Keratinocyte (primary cell): ENCODE data around the gene TRPM6. TPM values are rescaled to one million over a fixed set of nuclear protein-coding genes. Genes with fewer than 3 reads are reported as not detected.
A peak's percentile ranks its signal among the peaks of the same experiment; 100 is the strongest.

Experiments
- DNase-seq: peaks from one replicate; pipeline ENCODE4 v3.0.0-alpha.2; 2011; ENCODE audit warnings: low read depth, missing footprints, low spot score
- FAIRE-seq: peaks from 2 replicates; lab custom pipeline; 2011; peaks lifted over from hg19 to GRCh38; lab: Jason Lieb, UNC
- H2AFZ ChIP-seq: 2 replicates; pipeline ENCODE4 v1.6.0; 2012; ENCODE audit warnings: low read length, control low read depth, inconsistent platforms; ENCODE audit not compliant: control insufficient read depth
- H3K27ac ChIP-seq: 2 replicates; pipeline ENCODE4 v1.5.1; 2011; ENCODE audit warnings: low read length; ENCODE audit not compliant: control insufficient read depth, insufficient read depth
- H3K27me3 ChIP-seq: 3 replicates; pipeline ENCODE4 v1.6.0; 2011; ENCODE audit warnings: low read length; ENCODE audit not compliant: control insufficient read depth, insufficient read depth; ENCODE audit errors: extremely low read depth
- H3K36me3 ChIP-seq, 2 experiments: 2 replicates in 1 of 2; 3 replicates in 1 of 2; pipeline ENCODE4 v1.5.1; 2011; ENCODE audit warnings: low read length in 2 of 2, mild to moderate bottlenecking in 1 of 2; ENCODE audit not compliant: control insufficient read depth in 2 of 2, insufficient read depth in 2 of 2; ENCODE audit errors: extremely low read depth in 1 of 2
- H3K4me1 ChIP-seq: 3 replicates; pipeline ENCODE4 v1.5.1; 2011; ENCODE audit warnings: low read length; ENCODE audit not compliant: control insufficient read depth, insufficient read depth; ENCODE audit errors: extremely low read depth
- H3K4me2 ChIP-seq: 3 replicates; pipeline ENCODE4 v1.6.0; 2011; ENCODE audit warnings: low read depth, low read length; ENCODE audit not compliant: control insufficient read depth, insufficient read depth; ENCODE audit errors: extremely low read depth
- H3K4me3 ChIP-seq, 3 experiments: fragments of 200-600 bp in 1 of 3; sonication (generic) in 1 of 3; 2 replicates in 2 of 3; 3 replicates in 1 of 3; pipeline ENCODE4 v1.5.1; 2011 to 2016; ENCODE audit warnings: low read length in 3 of 3, mild to moderate bottlenecking in 3 of 3, control low read depth in 2 of 3, inconsistent platforms in 1 of 3, low read depth in 1 of 3, mixed read lengths in 1 of 3, mixed run types in 1 of 3, moderate library complexity in 1 of 3; ENCODE audit not compliant: control insufficient read depth in 2 of 3, insufficient read depth in 2 of 3; ENCODE audit errors: extremely low read depth in 1 of 3
- H3K79me2 ChIP-seq: 2 replicates; pipeline ENCODE4 v1.6.0; 2012; ENCODE audit warnings: low read length; ENCODE audit not compliant: control insufficient read depth, insufficient read depth
- H3K9ac ChIP-seq: 3 replicates; pipeline ENCODE4 v1.6.0; 2011; ENCODE audit warnings: low read length; ENCODE audit not compliant: control insufficient read depth, insufficient read depth; ENCODE audit errors: extremely low read depth
- H3K9me1 ChIP-seq: 3 replicates; pipeline ENCODE4 v1.6.0; 2011; ENCODE audit warnings: low read length; ENCODE audit not compliant: control insufficient read depth, insufficient read depth; ENCODE audit errors: extremely low read depth
- H3K9me3 ChIP-seq: 2 replicates; pipeline ENCODE4 v1.5.1; 2012; ENCODE audit warnings: low read depth, low read length; ENCODE audit not compliant: control insufficient read depth
- H4K20me1 ChIP-seq: 3 replicates; pipeline ENCODE4 v1.6.0; 2011; ENCODE audit warnings: low read length; ENCODE audit not compliant: control insufficient read depth, insufficient read depth; ENCODE audit errors: extremely low read depth
- EZH2 ChIP-seq: IDR thresholded peaks from one replicate; pipeline ENCODE4 v1.6.1; 2012; ENCODE audit warnings: inconsistent platforms, mild to moderate bottlenecking, low read length, moderate library complexity
- dilution Hi-C: fragments of 300-500 bp; cut with MboI; formaldehyde crosslinking; loops from one replicate; pipeline ENCODE4 v1.7.0; 2020; ENCODE audit warnings: low sequenced_read_pairs; ENCODE audit not compliant: extremely low pct_ligation_motif_present
- polyA plus RNA-seq, 5 experiments: library from polyadenylated mRNA; depleted of rRNA in 3 of 5; stranded (reverse) in 3 of 5; stranded (forward) in 1 of 5; unstranded in 1 of 5; fragments of >200 nt; gene quantifications; 1 replicate in 1 of 5; 2 replicates in 3 of 5; 3 replicates in 1 of 5; pipeline versions ENCODE4 v1.2.1 to v1.2.3, GENCODE V29; 2011 to 2012; ENCODE audit warnings: missing spikeins in 2 of 5, low read depth in 1 of 5, low replicate concordance in 1 of 5
- TF ChIP-seq, protein P1 (sequence below), 3 experiments: IDR thresholded peaks in 1 of 3; conservative IDR thresholded peaks in 1 of 3; optimal IDR thresholded peaks in 1 of 3; 2 replicates in 2 of 3; 3 replicates in 1 of 3; pipeline versions ENCODE3 to v1.5.1; 2011; ENCODE audit warnings: low read length in 3 of 3, mild to moderate bottlenecking in 3 of 3, moderate library complexity in 2 of 3, control low read depth in 1 of 3, inconsistent platforms in 1 of 3; ENCODE audit not compliant: insufficient read depth in 2 of 3; ENCODE audit errors: extremely low read depth in 1 of 3

Gene TRPM6
- polyA plus RNA-seq, 1 donor (not counting 4 experiments of a cell fraction or from before 2014, with no cell fraction given), result 0.18 TPM

DNA sequence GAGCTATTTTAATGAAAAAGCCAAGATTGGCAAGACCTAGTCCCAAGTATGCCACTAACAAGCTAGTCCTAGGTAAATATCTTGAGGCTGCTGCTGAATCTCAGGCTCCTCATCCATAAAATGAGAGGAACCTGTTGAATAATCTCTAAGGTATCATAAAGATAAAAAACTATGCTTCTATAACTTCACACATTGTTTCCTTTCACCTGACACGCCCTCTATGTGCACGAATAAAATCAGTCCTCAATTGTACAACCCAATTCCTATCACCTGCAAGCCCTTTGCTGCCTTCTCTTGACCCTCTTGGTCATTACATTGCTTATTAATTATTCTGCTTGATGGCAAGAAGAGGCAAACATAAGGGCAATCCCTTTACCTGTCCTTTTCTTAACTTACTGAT lies 69.9 kb downstream of the TRPM6 start:
- no peak overlapping the region for H3K4me2 ChIP-seq
- DNase-seq, result no peak
- H3K9me1 ChIP-seq, result no peaks in the 10 kb centered on the region
- H2AFZ ChIP-seq, result no peak overlapping the region
- no peaks in the 10 kb centered on the region for H3K27me3 ChIP-seq
- H3K9me3 ChIP-seq, result no peaks in the 10 kb centered on the region
- no peak overlapping the region for H3K27ac ChIP-seq
- H3K36me3 ChIP-seq, result no peaks in the 10 kb centered on the region
- dilution Hi-C loops, result no loop called here
- TF ChIP-seq EZH2, result no peak
- TF ChIP-seq, protein P1, sequence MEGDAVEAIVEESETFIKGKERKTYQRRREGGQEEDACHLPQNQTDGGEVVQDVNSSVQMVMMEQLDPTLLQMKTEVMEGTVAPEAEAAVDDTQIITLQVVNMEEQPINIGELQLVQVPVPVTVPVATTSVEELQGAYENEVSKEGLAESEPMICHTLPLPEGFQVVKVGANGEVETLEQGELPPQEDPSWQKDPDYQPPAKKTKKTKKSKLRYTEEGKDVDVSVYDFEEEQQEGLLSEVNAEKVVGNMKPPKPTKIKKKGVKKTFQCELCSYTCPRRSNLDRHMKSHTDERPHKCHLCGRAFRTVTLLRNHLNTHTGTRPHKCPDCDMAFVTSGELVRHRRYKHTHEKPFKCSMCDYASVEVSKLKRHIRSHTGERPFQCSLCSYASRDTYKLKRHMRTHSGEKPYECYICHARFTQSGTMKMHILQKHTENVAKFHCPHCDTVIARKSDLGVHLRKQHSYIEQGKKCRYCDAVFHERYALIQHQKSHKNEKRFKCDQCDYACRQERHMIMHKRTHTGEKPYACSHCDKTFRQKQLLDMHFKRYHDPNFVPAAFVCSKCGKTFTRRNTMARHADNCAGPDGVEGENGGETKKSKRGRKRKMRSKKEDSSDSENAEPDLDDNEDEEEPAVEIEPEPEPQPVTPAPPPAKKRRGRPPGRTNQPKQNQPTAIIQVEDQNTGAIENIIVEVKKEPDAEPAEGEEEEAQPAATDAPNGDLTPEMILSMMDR (optimal IDR thresholded peaks at IDR 0.05 in 1 of 3, IDR thresholded peaks at IDR 0.05 in 1 of 3, conservative IDR thresholded peaks at IDR 0.05 in 1 of 3; ENCODE audit: extremely low read depth in 1 of 3, insufficient read depth in 2 of 3, low read length in 3 of 3), result no peak
- no peaks in the 10 kb centered on the region for H3K79me2 ChIP-seq
- H4K20me1 ChIP-seq, result no peaks in the 10 kb centered on the region
- no peak for FAIRE-seq
- no peaks in the 10 kb centered on the region for H3K4me1 ChIP-seq
- H3K9ac ChIP-seq, result no peak overlapping the region
- H3K4me3 ChIP-seq, result no peak overlapping the region

DNA sequence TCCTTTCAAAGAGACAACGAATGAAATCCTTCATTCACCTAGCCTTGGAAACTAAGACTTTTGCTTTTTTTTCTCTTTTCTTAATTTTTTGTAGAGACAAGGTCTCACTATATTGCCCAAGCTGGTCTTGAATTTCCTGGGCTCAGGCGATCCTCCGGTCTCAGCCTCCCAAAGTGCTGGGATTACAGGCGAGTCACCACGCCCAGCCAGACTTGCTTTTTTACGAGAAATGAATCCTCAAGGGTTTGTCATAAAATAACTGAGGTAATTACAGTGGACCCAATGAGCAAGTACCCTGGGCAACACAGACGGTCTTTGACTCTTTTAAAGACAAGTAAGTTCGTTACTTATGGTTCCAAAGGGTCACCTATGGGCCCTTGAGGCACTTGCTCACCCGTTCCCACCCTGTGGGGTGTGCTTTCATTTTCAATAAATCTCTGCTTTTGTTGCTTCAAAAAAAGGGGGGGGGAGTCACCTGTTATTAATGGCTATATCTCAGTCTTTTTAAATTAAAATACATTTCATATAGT lies 70.4 kb downstream of the TRPM6 start:
- H3K9ac ChIP-seq, result no peak overlapping the region
- H3K4me1 ChIP-seq, result no peaks in the 10 kb centered on the region
- H3K4me2 ChIP-seq, result no peak overlapping the region
- dilution Hi-C loops, result no loop called here
- DNase-seq (no peak), FAIRE-seq (no peak)
- no peaks in the 10 kb centered on the region for H3K9me3 ChIP-seq
- no peak for TF ChIP-seq EZH2
- no peaks in the 10 kb centered on the region for H3K9me1 ChIP-seq
- no peaks in the 10 kb centered on the region for H3K36me3 ChIP-seq
- no peaks in the 10 kb centered on the region for H3K27me3 ChIP-seq
- no peak overlapping the region for H3K4me3 ChIP-seq
- no peaks in the 10 kb centered on the region for H3K79me2 ChIP-seq
- no peak overlapping the region for H2AFZ ChIP-seq
- H4K20me1 ChIP-seq, result no peaks in the 10 kb centered on the region
- no peak overlapping the region for H3K27ac ChIP-seq

DNA sequence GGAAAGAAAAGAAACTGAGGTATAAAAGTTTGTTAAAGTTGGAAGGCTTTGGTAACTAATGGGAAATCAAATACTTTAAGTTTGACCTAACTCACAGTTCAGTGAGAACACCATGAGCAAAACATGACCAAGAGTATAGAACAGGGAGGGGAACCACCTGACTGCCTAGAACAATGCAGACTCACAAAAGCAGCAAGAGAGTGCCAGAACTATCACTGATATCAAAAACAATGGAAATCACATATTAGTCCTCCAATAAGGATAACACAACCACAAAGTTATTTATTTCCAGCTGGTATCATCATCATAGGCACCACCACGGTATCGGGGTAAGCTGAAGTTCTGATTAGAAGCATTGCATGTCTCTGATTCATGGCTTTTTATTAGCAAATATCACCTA lies 77.5 kb downstream of the TRPM6 start:
- no peaks in the 10 kb centered on the region for H3K4me1 ChIP-seq
- DNase-seq (no peak), FAIRE-seq (peak; percentile 5)
- H2AFZ ChIP-seq, result no peak overlapping the region
- dilution Hi-C loops, result no loop called here
- H3K4me2 ChIP-seq, result no peak overlapping the region
- no peaks in the 10 kb centered on the region for H3K79me2 ChIP-seq
- no peaks in the 10 kb centered on the region for H3K9me3 ChIP-seq
- H3K27me3 ChIP-seq, result no peaks in the 10 kb centered on the region
- no peak overlapping the region for H3K27ac ChIP-seq
- H3K9me1 ChIP-seq, result no peaks in the 10 kb centered on the region
- no peak overlapping the region for H3K4me3 ChIP-seq
- H4K20me1 ChIP-seq, result no peaks in the 10 kb centered on the region
- H3K9ac ChIP-seq, result no peak overlapping the region
- TF ChIP-seq, protein P1 (optimal IDR thresholded peaks at IDR 0.05 in 1 of 3, IDR thresholded peaks at IDR 0.05 in 1 of 3, conservative IDR thresholded peaks at IDR 0.05 in 1 of 3; ENCODE audit: extremely low read depth in 1 of 3, insufficient read depth in 2 of 3, low read length in 3 of 3), result no peak
- no peak for TF ChIP-seq EZH2
- no peaks in the 10 kb centered on the region for H3K36me3 ChIP-seq
